Measurements from ENCODE around the gene EIF4E2. TPM values are rescaled to one million over a fixed set of nuclear protein-coding genes. Genes with fewer than 3 reads are reported as not detected.

The EIF4E2 gene
- total and polyA plus RNA-seq, 3 donors from 2014 or later, result 56.3 to 93.5 (median 67.5) TPM

GRCh38 chr2:232609607-232610006 is 59.1 kb downstream of the EIF4E2 start:
- WGBS, 2 donors, result 73 to 83% methylated on average over 8 of the region's 8 CpGs
- H3K4me1 ChIP-seq, result peaks cover 4% of the 10 kb centered on the region
- TF ChIP-seq CTCF (IDR thresholded peaks at IDR 0.05) (no peak), POLR2A (IDR thresholded peaks at IDR 0.05) (no peak)
- intact Hi-C loops (cut with DNase I; ENCODE audit: low total_unique reads), result loop anchor here (10.0 kb wide), 2 partner anchors 55 to 645 kb away; partner anchors contain the start of gene ATG16L1
- no peaks in the 10 kb centered on the region for H3K36me3 ChIP-seq (ENCODE audit: low read depth, missing control alignments)
- no peak overlapping the region for H3K4me3 ChIP-seq
- no peak for DNase-seq
- no peaks in the 10 kb centered on the region for H3K9me3 ChIP-seq
- no peaks in the 10 kb centered on the region for H3K27me3 ChIP-seq
- H3K27ac ChIP-seq, result no peak overlapping the region

GRCh38 chr2:232610081-232610480 is 59.6 kb downstream of the EIF4E2 start:
- TF ChIP-seq CTCF (IDR thresholded peaks at IDR 0.05) (no peak), POLR2A (IDR thresholded peaks at IDR 0.05) (no peak)
- no peaks in the 10 kb centered on the region for H3K27me3 ChIP-seq
- no peak overlapping the region for H3K4me3 ChIP-seq
- H3K9me3 ChIP-seq, result no peaks in the 10 kb centered on the region
- peaks cover 4% of the 10 kb centered on the region for H3K4me1 ChIP-seq
- H3K36me3 ChIP-seq (ENCODE audit: low read depth, missing control alignments), result no peaks in the 10 kb centered on the region
- H3K27ac ChIP-seq, result no peak overlapping the region
- WGBS, 2 donors, result 65 to 90% methylated on average over 3 of the region's 3 CpGs
- DNase-seq, result no peak
- intact Hi-C loops (cut with DNase I; ENCODE audit: low total_unique reads), result loop anchor here (10.0 kb wide), 1 partner anchor 55 kb away; no protein-coding TSS in a partner anchor

- no peak for DNase-seq
- TF ChIP-seq POLR2A (IDR thresholded peaks at IDR 0.05), result no peak
- no peak for TF ChIP-seq CTCF (IDR thresholded peaks at IDR 0.05)
- intact Hi-C loops (cut with DNase I; ENCODE audit: low total_unique reads), result loop anchor here (10.0 kb wide), 1 partner anchor 54 kb away; no protein-coding TSS in a partner anchor
- Histone ChIP-seq H3K27me3 (no peaks in the 10 kb centered on the region), H3K4me1 (no peaks in the 10 kb centered on the region), H3K27ac (no peak overlapping the region), H3K4me3 (no peak overlapping the region), H3K9me3 (no peaks in the 10 kb centered on the region), H3K36me3 (ENCODE audit: low read depth, missing control alignments) (no peaks in the 10 kb centered on the region)
- WGBS, 2 donors, result 82 to 94% methylated on average over 2 to 6 of the region's 6 CpGs
Measured at GRCh38 chr2:232611061-232611460, 60.6 kb downstream of the EIF4E2 start.

GRCh38 chr2:232611559-232612218 is 61.2 kb downstream of the EIF4E2 start:
- no peak overlapping the region for H3K27ac ChIP-seq

More at GRCh38 chr2:232611559-232612218, 61.2 kb downstream of the EIF4E2 start:
- H3K4me3 ChIP-seq, result no peak overlapping the region
- H3K36me3 ChIP-seq (ENCODE audit: low read depth, missing control alignments), result no peaks in the 10 kb centered on the region
- TF ChIP-seq CTCF (IDR thresholded peaks at IDR 0.05), result peak; percentile 49 to 86 (median 67)
- no peak for TF ChIP-seq POLR2A (IDR thresholded peaks at IDR 0.05)
- DNase-seq, result peak; percentile 75
- no peaks in the 10 kb centered on the region for H3K9me3 ChIP-seq
- WGBS, 2 donors, result 49 to 57% methylated on average over 6 to 9 of the region's 9 CpGs
- H3K27me3 ChIP-seq, result no peaks in the 10 kb centered on the region
- intact Hi-C loops (cut with DNase I; ENCODE audit: low total_unique reads), result loop anchor here (10.0 kb wide), 1 partner anchor 53 kb away; no protein-coding TSS in a partner anchor
- H3K4me1 ChIP-seq, result no peaks in the 10 kb centered on the region
